CD4-positive, alpha-beta T cell treated with Interferon gamma for 1 hour (primary cell): ENCODE results near the gene F2R.
"Not testable (repeated sequence)": the region's sequence is repeated elsewhere in the genome, so short reads cannot be mapped to it uniquely, and the experiment has no call there.

ENCODE experiments used
- DNase-seq: peaks from one replicate; pipeline ENCODE4 v3.0.0-alpha.2; 2020

F2R gene

DNA sequence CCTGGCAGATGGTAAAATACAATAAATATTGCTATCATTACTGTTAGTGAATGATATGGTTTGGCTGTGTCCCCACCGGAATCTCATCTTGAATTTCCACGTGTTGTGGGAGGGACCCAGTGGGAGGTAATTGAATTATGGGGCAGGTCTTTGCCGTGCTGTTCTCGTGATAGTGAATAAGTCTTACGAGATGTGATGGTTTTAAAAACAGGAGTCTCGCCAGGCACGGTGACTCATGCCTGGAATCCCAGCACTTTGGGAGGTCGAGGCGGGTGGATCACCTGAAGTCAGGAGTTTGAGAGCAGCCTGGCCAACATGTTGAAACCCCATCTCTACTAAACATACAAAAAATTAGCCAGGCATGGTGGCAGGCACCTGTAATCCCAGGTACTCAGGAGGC lies 45.2 kb downstream of the F2R start:
- not testable (repeated sequence) for DNase-seq

DNA sequence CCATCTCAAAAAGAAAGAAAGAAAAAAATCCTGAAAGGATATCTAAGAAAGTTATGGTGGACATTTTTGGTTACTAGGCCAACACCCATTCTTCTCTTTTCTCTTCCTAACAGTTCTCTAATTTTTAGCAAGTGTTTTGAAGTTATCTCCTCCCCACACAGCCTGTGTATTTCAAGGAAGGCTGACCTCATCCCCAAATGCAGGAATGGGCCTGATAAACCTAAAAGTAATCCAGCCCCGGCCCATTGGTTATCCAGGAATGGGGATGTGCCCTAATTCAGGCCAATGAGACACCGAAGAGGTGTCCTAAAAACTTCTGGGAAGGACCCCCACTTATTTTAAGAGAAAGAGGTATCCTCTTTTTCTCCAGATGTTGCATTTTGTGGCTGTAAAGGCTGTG lies 46.6 kb downstream of the F2R start:
- DNase-seq = no peak

GRCh38 chr5:76763136-76763535 lies 47.2 kb downstream of the F2R start:
- no peak for DNase-seq

DNA sequence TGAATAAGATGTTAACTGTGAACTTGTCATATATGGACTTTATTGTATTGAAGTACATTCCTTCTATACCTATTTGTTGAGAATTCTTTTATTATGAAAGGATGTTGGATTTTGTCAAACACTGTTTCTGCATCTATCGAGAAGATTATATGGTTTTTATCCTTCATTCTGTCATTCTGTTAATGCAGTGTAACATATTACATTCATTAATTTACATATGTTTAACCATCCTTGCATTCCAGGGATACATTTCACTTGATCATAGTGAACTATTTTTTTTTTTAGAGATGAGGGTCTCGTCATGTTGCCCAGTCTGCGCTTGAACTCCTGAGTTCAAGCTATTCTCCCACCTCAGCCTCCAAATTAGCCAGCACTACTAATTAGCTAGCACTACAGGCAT lies 48.4 kb downstream of the F2R start:
- DNase-seq = no peak

DNA sequence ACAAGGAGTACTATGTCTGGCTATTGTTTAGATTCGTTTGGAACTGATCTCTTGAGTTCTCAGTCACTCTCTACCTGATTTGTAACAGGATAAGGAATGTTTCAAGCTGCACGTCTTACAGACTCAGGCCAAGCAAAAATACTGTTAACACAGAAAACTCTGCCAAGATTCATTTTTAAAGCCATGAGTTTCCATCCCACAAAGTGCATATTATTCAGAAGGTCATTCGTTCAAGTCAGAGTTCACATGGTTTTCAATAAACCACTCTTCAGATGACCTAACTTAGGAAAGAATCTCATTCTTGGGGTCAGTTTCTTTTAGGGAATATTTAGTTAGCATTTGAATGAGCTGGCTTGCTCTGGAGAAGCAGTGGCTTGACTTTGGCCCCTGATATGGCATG lies 49.3 kb downstream of the F2R start:
- DNase-seq = no peak

DNA sequence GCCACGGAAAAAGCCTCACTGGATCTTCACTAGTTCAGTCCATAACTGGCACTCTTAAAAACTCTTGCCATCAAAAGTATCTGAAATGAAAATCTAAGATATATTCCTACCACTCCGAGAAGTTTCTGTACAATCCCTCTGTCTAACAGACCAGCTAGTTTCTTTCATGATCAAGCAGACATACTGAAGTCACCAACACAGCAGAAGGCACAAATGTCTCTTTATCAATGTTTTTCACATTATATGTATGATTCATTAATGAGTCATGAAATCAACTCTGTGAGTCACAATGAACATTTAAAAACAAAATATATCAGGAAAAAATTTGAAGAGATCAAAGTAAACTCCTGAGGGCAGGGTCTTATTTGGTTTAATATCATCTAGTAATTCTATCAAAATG lies 50.8 kb downstream of the F2R start:
- no peak for DNase-seq

GRCh38 chr5:76771041-76771440 lies 55.1 kb downstream of the F2R start:
- DNase-seq = not testable (repeated sequence)

- DNase-seq = no peak
These were observed 55.9 kb downstream of the F2R start for GRCh38 chr5:76771705-76772405.

- no peak for DNase-seq
These were observed 60.0 kb downstream of the F2R start for GRCh38 chr5:76775921-76776320.

DNA sequence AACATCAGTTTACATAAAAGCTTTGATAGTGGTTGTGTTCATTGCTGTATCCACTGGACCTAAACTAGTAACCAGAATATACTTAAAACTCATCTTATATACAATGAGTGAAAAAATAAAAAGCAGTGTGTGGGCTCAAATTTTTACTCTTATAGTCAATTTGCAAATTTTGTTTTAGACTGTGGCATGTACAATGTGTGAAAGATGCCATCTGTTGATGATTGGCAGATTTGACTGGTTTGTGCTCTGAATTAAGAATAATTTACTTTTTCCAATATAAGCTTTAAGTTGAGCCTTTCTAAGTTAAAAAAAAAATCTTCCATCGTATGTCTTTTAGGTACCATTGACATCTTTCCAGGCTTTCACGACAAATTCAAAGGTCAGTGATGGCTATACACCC lies 60.5 kb downstream of the F2R start:
- no peak for DNase-seq

- DNase-seq = not testable (repeated sequence)
These were observed 64.7 kb downstream of the F2R start for GRCh38 chr5:76780616-76781015.

- no peak for DNase-seq
These were observed 65.8 kb downstream of the F2R start for GRCh38 chr5:76781775-76782174.

DNA sequence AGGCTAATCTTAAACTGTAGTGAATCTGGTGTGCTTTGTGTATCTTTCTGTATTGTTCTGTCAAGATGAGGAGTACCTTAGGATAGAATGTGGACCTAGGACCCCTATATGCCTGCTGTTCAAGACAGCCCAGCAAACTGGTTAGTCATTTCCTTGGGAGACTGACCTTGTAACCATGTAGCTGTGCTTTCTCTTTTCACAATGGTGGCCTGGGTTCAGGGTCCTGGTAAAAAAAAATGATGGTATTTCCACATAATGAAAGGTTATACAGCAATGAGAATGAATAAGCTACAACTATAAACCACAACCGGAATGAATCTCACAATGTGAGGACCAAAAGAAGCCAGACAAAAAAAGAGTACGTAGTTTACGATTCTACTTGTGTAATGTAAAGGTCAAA lies 66.5 kb downstream of the F2R start:
- no peak for DNase-seq
